ENCODE data around the gene SRSF8.
"Not testable (repeated sequence)": the region's sequence is repeated elsewhere in the genome, so short reads cannot be mapped to it uniquely, and the experiment has no call there.

The SRSF8 gene

DNA sequence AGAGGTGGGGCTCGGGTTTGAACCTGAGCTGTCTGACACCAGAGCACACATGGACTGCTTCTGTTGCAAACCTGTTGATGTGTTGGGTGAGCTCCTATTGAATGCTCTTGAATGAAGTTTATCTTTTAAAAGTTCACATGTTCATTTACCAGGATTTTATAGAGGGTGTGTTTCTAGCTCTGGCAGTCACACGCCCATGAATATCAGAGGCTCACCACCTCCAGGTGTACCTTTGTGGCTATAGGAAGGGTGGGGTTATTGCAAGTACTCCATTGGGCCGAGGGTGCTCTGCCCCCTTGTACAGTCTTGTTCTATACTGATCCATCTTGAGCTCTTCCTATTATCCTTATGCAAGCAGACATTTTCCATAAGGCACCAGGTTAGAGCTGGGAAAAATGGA is 32.1 kb downstream of the SRSF8 start:
- DNase-seq, result no peak

GRCh38 chr11:95100191-95100648 is 33.5 kb downstream of the SRSF8 start:
- DNase-seq, result no peak

- DNase-seq, result peak; percentile 6
Observed at GRCh38 chr11:95100856-95101507, 34.3 kb downstream of the SRSF8 start.

DNA sequence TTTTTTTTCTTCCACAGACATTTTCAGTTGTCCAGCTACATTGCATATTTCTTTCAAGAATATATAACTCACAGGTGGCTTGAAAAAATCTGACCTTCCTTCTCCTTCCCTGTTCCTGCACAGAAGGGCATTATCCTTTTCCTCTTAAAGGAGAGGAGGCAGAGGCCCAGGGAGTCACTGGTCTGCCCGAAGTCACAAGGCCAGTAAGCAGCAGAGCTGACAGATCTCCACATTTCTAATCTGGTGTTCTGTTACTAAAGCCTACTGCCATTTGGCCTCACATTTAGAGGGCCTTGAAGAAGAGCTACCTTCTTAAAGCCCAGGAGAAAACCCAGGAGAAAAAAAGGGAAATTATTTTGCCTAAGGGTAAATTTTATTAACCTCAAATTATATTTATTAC is 35.2 kb downstream of the SRSF8 start:
- DNase-seq, result no peak

- DNase-seq, result no peak
Observed at GRCh38 chr11:95102733-95103132, 36.0 kb downstream of the SRSF8 start.

- DNase-seq, result no peak
Observed at GRCh38 chr11:95103701-95104100, 37.0 kb downstream of the SRSF8 start.

GRCh38 chr11:95104121-95104830 is 37.6 kb downstream of the SRSF8 start:
- no peak for DNase-seq

GRCh38 chr11:95104856-95105255 is 38.1 kb downstream of the SRSF8 start:
- no peak for DNase-seq

GRCh38 chr11:95108159-95108611 is 41.5 kb downstream of the SRSF8 start:
- no peak for DNase-seq

GRCh38 chr11:95108671-95109551 is 42.2 kb downstream of the SRSF8 start:
- peak; percentile 10 for DNase-seq

DNA sequence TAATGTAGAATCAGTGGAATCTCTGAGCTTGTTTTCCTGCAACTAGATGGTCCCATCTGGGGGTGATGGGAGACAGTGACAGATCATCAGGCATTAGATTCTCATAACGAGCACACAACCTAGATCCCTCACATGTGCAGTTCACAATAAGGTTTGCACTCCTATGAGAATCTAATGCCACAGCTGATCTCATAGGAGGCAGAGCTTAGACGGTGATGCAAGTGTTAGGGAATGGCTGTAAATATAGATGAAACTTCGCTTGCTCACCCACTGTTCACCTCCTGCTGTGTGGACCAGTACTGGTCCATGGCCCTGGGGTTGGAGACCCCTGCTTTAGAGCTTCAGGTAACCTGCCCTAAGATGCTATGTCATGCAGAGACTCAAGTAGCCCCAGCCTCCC is 44.8 kb downstream of the SRSF8 start:
- not testable (repeated sequence) for DNase-seq

DNA sequence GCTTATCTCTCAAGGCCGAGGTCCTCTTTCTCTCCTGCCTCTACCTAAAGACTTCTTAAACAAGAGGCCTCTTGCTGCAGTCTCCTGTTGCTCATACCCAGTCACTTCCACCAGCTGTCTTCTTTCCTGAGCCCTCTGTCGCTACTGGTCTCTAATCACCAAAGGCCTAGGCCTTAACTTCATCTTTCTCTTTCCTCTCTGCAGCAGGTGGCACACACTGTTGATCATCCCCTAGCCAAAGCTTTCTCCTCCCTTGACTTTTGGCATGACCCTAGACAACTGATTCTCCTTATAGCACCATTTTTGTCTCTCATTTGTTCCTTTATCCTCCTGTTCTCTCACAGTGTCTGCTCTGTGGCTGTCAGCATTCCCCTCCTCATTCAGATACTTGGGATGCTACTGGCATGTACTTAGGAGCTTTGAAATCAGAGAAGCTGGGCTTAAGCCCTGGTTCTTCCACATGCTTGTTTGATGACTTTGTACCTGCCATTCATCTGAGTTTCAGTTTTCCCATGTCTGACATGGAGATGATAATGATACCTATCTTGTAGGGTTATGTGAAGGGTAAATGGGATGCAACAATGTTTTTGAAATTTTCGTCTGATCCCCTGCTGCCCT is 45.3 kb downstream of the SRSF8 start:
- no peak for DNase-seq

GRCh38 chr11:95115597-95115996 is 48.9 kb downstream of the SRSF8 start:
- DNase-seq, result no peak

DNA sequence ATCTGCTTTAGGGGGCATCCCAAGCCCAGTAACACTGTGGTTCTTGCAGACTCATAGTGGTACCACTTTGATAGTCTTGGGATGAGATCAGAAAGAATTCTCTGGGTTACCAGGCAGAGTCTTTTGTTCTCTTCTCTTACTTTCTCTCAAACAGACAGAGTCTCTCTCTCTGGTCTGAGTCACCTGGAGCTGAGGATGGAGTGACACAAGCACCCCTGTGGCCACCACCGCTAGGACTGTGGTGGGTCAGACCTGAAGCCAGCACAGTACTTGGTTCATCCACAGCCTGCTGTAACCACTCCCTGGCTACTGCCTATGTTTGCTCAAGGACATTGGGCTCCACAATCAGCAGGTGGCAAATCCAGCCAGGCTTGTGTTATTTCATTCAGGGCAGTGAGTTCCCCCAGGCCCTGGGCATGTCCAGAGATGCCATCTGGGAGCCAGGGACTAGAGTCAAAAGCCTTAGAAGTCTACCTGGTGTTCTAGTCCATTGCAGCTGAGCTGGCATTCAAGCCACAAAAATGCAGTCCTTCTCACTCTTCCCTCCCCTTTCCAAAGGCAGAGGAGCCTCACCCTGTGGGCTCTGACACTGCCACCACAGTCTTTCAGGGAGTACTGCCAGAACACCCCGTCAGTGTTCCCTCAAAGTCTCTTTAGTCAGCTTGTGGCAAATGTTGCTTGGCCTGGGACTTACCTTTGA is 52.8 kb downstream of the SRSF8 start:
- no peak for DNase-seq

Data from COR-L47 (cell line).